ENCODE results near the gene ZFP36. TPM values are rescaled to one million over a fixed set of nuclear protein-coding genes. Genes with fewer than 3 reads are reported as not detected.

ZFP36 gene
- total RNA-seq, 1 experiment from 2014 or later: 17.3 TPM

GRCh38 chr19:39432677-39433025, 26.0 kb downstream of the ZFP36 start (continued):
- TF ChIP-seq ZNF532 (CRISPR knock-in tag; IDR thresholded peaks at IDR 0.05; ENCODE audit: borderline replicate concordance): peak; percentile 60; the same call in 1 of the 2 replicates
- no peak for TF ChIP-seq HMGXB4 (CRISPR knock-in tag; IDR thresholded peaks at IDR 0.05)
- TF ChIP-seq SP1 (CRISPR knock-in tag; conservative IDR thresholded peaks at IDR 0.05): no peak
- no peak for TF ChIP-seq MYBL2 (CRISPR knock-in tag; IDR thresholded peaks at IDR 0.05)
- TF ChIP-seq, protein P1, sequence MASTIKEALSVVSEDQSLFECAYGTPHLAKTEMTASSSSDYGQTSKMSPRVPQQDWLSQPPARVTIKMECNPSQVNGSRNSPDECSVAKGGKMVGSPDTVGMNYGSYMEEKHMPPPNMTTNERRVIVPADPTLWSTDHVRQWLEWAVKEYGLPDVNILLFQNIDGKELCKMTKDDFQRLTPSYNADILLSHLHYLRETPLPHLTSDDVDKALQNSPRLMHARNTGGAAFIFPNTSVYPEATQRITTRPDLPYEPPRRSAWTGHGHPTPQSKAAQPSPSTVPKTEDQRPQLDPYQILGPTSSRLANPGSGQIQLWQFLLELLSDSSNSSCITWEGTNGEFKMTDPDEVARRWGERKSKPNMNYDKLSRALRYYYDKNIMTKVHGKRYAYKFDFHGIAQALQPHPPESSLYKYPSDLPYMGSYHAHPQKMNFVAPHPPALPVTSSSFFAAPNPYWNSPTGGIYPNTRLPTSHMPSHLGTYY (CRISPR knock-in tag; IDR thresholded peaks at IDR 0.05): peak; percentile 76; the same call in 1 of the 2 replicates
- TF ChIP-seq, protein P2, sequence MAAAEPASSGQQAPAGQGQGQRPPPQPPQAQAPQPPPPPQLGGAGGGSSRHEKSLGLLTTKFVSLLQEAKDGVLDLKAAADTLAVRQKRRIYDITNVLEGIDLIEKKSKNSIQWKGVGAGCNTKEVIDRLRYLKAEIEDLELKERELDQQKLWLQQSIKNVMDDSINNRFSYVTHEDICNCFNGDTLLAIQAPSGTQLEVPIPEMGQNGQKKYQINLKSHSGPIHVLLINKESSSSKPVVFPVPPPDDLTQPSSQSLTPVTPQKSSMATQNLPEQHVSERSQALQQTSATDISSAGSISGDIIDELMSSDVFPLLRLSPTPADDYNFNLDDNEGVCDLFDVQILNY (CRISPR knock-in tag; IDR thresholded peaks at IDR 0.05): no peak
- no peak for TF ChIP-seq ZNF232 (CRISPR knock-in tag; IDR thresholded peaks at IDR 0.05)

GRCh38 chr19:39433480-39434079, 26.9 kb downstream of the ZFP36 start:
- Mint-ChIP-seq H3K27ac (peak overlapping the region; percentile 94), H3K4me1 (peaks cover 52% of the 10 kb centered on the region)
- CTCF ChIA-PET: interaction anchor here (0.7 to 1.0 kb wide), 2 partner anchors 19 to 22 kb away, joined by 3 read pairs; no protein-coding TSS in a partner anchor
- TF ChIP-seq ELF4 (CRISPR knock-in tag; IDR thresholded peaks at IDR 0.05; ENCODE audit: low read depth) (no peak), OVOL2 (CRISPR knock-in tag; IDR thresholded peaks at IDR 0.05; ENCODE audit: borderline replicate concordance) (no peak), CREM (CRISPR knock-in tag; IDR thresholded peaks at IDR 0.05) (no peak), KAT7 (CRISPR knock-in tag; IDR thresholded peaks at IDR 0.05; ENCODE audit: borderline replicate concordance) (no peak), ZNF671 (CRISPR knock-in tag; IDR thresholded peaks at IDR 0.05) (no peak), STAT6 (CRISPR knock-in tag; conservative IDR thresholded peaks at IDR 0.05; ENCODE audit: low read depth) (no peak), JAZF1 (CRISPR knock-in tag; IDR thresholded peaks at IDR 0.05) (no peak), AR (CRISPR knock-in tag; IDR thresholded peaks at IDR 0.05) (no peak), MXD4 (CRISPR knock-in tag; IDR thresholded peaks at IDR 0.05; ENCODE audit: borderline replicate concordance) (no peak), ETV6 (CRISPR knock-in tag; IDR thresholded peaks at IDR 0.05) (no peak), CREB1 (CRISPR knock-in tag; IDR thresholded peaks at IDR 0.05) (no peak)
- TF ChIP-seq, protein P3, sequence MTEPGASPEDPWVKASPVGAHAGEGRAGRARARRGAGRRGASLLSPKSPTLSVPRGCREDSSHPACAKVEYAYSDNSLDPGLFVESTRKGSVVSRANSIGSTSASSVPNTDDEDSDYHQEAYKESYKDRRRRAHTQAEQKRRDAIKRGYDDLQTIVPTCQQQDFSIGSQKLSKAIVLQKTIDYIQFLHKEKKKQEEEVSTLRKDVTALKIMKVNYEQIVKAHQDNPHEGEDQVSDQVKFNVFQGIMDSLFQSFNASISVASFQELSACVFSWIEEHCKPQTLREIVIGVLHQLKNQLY (CRISPR knock-in tag; IDR thresholded peaks at IDR 0.05): no peak
- TF ChIP-seq, protein P4, sequence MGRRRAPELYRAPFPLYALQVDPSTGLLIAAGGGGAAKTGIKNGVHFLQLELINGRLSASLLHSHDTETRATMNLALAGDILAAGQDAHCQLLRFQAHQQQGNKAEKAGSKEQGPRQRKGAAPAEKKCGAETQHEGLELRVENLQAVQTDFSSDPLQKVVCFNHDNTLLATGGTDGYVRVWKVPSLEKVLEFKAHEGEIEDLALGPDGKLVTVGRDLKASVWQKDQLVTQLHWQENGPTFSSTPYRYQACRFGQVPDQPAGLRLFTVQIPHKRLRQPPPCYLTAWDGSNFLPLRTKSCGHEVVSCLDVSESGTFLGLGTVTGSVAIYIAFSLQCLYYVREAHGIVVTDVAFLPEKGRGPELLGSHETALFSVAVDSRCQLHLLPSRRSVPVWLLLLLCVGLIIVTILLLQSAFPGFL (CRISPR knock-in tag; IDR thresholded peaks at IDR 0.05; ENCODE audit: borderline replicate concordance): no peak

More at GRCh38 chr19:39433480-39434079, 26.9 kb downstream of the ZFP36 start:
- DNase-seq (ENCODE audit: low spot score): no peak
- POLR2A ChIA-PET: no interaction called here
- Mint-ChIP-seq H3K27me3 (ENCODE audit: low read depth) (no peaks in the 10 kb centered on the region), H3K4me3 (peak overlapping the region; percentile 99), H3K9me3 (no peaks in the 10 kb centered on the region), H3K36me3 (peaks cover 34% of the 10 kb centered on the region)
- ATAC-seq: no peak
